ENCODE data around the gene NKX2-1. TPM values are rescaled to one million over a fixed set of nuclear protein-coding genes. Genes with fewer than 3 reads are reported as not detected.

The NKX2-1 gene
- total and polyA plus RNA-seq, 3 donors from 2014 or later = 0.43 to 0.79 TPM; not detected in 1

GRCh38 chr14:36518031-36518585 lies 1.9 kb downstream of the NKX2-1 start:
- Histone ChIP-seq H3K36me3 (ENCODE audit: low read depth, missing control alignments) (no peaks in the 10 kb centered on the region), H3K4me3 (no peak overlapping the region), H3K27ac (no peak overlapping the region), H3K27me3 (peaks cover 8% of the 10 kb centered on the region), H3K4me1 (peaks cover 5% of the 10 kb centered on the region), H3K9me3 (no peaks in the 10 kb centered on the region)
- intact Hi-C loops (cut with DNase I; ENCODE audit: low total_unique reads) = no loop called here
- 1% methylated on average over 27 of the region's 34 CpGs; no CpG with 5 or more reads in 1 of the 2 donors for WGBS, 2 donors
- no peak for DNase-seq
- no peak for TF ChIP-seq POLR2A (IDR thresholded peaks at IDR 0.05)
- TF ChIP-seq CTCF (IDR thresholded peaks at IDR 0.05) = no peak

GRCh38 chr14:36517242-36518030 lies 2.6 kb downstream of the NKX2-1 start:
- Histone ChIP-seq H3K27me3 (peaks cover 8% of the 10 kb centered on the region), H3K36me3 (ENCODE audit: low read depth, missing control alignments) (no peaks in the 10 kb centered on the region), H3K27ac (no peak overlapping the region), H3K4me3 (no peak overlapping the region), H3K9me3 (no peaks in the 10 kb centered on the region), H3K4me1 (peaks cover 5% of the 10 kb centered on the region)
- intact Hi-C loops (cut with DNase I; ENCODE audit: low total_unique reads) = no loop called here
- WGBS, 2 donors = 1 to 3% methylated on average over 6 to 75 of the region's 87 CpGs
- TF ChIP-seq CTCF (IDR thresholded peaks at IDR 0.05) (no peak), POLR2A (IDR thresholded peaks at IDR 0.05) (no peak)
- no peak for DNase-seq

GRCh38 chr14:36516719-36517241 lies 3.3 kb downstream of the NKX2-1 start:
- TF ChIP-seq CTCF (IDR thresholded peaks at IDR 0.05) (no peak), POLR2A (IDR thresholded peaks at IDR 0.05) (no peak)
- no peak for DNase-seq
- intact Hi-C loops (cut with DNase I; ENCODE audit: low total_unique reads) = no loop called here
- Histone ChIP-seq H3K4me1 (peaks cover 5% of the 10 kb centered on the region), H3K27ac (no peak overlapping the region), H3K9me3 (no peaks in the 10 kb centered on the region), H3K27me3 (peaks cover 8% of the 10 kb centered on the region), H3K4me3 (no peak overlapping the region), H3K36me3 (ENCODE audit: low read depth, missing control alignments) (no peaks in the 10 kb centered on the region)
- WGBS, 2 donors = 2 to 5% methylated on average over 16 of the region's 16 CpGs

- no peak for DNase-seq
- H3K36me3 ChIP-seq (ENCODE audit: low read depth, missing control alignments) = no peaks in the 10 kb centered on the region
- 5 to 7% methylated on average over 11 of the region's 11 CpGs for WGBS, 2 donors
- H3K4me1 ChIP-seq = peaks cover 5% of the 10 kb centered on the region
- no peak overlapping the region for H3K27ac ChIP-seq
- H3K4me3 ChIP-seq = no peak overlapping the region
- intact Hi-C loops (cut with DNase I; ENCODE audit: low total_unique reads) = no loop called here
- H3K27me3 ChIP-seq = peaks cover 2% of the 10 kb centered on the region
- no peaks in the 10 kb centered on the region for H3K9me3 ChIP-seq
- TF ChIP-seq CTCF (IDR thresholded peaks at IDR 0.05) (no peak), POLR2A (IDR thresholded peaks at IDR 0.05) (no peak)
These were observed 3.9 kb downstream of the NKX2-1 start for GRCh38 chr14:36515896-36516718.

Measured in testis (tissue), 3 donors.